NCI-H2107 treated with DMSO at 0.1 percent for 48 hours (cell line): Measurements from ENCODE around the gene PSMD13.
"Not testable (repeated sequence)": the region's sequence is repeated elsewhere in the genome, so short reads cannot be mapped to it uniquely, and the experiment has no call there.

Source experiments
- DNase-seq: peaks from one replicate; lab custom pipeline; 2025; ENCODE audit not compliant: unreplicated experiment; lab: John Stamatoyannopoulos, UW

PSMD13 gene

DNA sequence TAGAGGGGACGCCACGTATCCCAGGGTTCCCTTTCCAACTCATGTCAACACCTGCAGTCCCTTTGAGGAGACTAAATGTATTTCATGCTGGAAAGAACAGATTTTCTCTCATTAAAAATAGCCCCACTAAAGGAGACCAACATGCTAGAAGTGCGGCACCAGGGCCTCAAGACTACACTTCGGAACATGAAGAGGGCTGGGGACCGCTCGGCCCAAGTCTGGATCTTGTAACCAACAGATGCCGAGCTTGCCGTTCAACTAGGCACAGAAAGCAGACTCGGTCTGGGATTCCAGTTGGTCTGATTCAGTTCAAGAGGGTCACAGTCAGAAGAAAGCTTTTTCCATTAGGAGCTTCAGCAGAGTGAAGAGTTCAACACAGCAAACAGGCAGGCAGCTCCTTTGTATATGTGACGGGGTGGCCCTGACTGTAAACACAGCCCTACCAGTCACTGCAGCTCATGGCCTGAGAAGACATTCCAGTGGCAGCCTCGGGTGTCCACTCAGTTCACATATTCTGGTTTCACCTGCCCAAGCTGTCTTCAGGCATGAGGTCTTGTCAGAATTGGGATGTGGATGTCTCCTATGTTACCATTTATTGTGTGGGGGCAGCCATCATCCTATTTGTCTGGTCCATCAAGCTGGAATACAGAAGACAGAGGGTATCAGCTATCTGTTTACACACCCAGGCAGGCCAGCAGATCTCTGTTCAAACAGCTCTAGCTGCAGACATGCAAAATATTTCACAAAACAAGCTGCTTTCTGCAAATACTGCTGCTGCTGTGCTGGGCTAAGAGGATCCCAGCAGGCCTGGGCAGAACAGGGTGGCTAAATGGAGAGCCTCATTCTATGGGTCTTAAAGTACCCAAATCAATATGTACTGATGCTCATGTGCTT, 20.4 kb upstream of the PSMD13 start:
- no peak for DNase-seq

DNA sequence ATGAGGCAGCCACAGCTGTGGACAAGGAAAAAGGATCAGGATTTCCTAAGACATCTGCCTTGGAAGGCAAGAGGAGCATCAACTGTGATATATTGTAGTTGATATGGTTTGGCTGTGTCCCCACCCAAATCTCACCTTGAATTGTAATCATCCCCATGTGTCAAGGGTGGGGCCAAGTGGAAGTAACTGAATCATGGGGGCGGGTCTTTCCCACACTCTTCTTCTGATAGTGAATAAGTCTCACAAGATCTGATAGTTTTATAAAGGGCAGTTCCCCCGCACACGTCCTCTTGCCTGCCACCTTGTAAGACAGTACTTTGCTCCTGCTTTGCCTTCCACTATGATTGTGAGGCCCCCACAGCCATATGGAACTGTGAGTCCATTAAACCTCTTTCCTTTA, 19.1 kb upstream of the PSMD13 start:
- no peak for DNase-seq

DNA sequence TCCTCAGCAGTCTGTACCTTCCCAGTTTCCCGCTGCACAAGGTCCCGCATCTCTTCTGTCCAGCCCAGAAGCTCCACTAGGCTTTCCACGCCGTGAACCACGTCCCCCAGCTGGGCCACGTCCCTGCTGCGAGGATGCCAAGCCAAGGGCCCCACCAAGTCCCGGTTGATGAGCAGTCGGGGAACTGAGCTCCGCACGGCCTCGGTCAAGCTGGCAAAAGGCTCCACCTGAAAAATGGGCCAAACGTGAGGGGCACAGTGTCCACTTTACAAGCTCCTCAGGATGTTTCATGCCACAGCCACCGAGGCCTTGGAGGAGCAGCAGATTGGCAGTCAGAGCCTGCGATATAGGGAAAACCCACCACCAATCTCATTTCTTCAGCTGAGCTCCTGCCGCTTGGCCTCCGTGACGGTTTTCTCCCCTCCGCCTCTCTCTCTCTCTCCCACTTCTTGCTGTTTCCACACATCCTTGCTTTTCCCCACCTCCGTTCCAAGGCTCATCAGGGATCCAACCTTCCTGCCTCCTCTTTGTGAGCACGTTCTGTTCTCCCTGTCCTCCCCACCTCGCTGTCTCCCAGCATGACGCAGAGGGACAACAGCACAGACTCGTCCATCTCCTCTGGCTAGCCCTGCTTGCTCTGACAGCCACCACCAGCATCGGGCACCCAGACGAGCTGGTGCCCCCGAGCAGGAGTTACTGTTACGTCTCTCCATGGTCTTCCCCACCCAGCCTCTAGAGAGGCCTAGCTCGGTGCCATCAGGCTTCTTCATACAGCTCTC, 17.8 kb upstream of the PSMD13 start:
- DNase-seq: no peak

DNA sequence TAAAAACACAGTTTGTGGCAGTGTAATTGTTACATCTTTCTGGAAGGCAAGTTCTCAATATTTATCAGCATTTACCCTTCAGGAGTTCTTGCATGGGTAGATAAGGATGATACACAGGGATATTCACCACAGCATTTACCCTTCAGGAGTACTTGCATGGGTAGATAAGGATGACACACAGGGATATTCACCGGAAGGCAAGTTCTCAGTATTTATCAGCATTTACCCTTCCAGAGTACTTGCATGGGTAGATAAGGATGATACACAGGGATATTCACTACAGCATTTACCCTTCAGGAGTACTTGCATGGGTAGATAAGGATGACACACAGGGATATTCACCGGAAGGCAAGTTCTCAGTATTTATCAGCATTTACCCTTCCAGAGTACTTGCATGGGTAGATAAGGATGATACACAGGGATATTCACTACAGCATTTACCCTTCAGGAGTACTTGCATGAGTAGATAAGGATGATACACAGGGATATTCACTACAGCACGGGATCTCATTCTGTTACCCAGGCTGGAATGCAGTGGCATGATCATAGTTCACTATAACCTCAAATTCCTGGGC, 16.0 kb upstream of the PSMD13 start:
- DNase-seq: not testable (repeated sequence)

DNA sequence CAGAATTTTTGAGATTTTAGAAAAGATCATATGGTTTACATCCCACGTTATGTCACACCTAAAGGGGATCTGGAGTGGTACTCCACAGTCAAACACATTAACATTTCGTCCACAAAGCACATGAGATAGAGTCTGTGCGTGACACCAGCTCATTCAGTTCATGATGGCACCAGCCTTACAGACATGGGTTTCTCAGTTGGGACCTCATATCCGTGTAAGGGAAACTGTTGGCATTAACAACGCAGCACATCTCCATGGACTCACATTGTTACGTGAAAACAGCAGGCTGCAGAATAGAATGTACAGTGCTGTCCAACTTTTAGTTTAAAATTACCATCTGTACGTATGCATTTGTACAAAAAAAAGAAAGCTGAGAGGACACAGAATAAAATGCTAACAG, 15.2 kb upstream of the PSMD13 start:
- DNase-seq: no peak

DNA sequence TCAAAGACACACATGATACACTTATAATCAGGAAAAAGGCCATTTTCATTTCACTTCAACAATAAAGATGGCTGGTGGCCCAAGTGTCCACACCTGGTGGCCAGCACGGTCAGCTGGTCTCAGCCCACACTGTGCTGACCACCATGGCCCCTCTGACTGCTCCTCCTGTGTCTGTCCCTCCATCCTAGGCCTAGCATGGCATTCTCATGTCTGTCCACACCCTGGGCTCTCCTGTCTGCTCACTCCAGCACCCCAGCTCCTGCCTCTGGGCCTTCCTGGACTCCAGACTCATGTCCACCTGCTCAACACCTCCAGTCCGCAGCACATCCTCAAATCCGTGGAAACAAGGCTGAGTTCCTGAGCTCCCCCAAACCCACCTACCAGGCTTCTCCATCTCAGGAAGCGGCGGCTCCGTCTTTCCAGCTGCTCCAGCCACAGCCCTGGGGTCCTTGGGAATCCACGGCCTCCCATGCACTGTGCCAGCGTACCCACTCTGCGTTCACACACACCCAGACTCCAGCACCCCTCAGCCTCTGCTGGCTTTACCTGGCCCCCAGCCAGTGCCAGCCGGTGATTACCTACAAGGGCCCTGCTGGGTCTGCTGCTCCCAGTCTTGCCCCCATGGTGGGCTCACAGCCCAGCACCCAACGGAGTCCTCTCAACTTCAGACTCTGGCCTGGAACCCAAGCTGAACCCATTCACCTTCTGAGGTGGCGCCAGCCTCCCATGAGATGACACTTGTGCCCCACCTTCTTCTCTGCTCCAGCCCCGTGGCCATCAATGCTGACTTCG, 14.6 kb upstream of the PSMD13 start:
- no peak for DNase-seq

DNA sequence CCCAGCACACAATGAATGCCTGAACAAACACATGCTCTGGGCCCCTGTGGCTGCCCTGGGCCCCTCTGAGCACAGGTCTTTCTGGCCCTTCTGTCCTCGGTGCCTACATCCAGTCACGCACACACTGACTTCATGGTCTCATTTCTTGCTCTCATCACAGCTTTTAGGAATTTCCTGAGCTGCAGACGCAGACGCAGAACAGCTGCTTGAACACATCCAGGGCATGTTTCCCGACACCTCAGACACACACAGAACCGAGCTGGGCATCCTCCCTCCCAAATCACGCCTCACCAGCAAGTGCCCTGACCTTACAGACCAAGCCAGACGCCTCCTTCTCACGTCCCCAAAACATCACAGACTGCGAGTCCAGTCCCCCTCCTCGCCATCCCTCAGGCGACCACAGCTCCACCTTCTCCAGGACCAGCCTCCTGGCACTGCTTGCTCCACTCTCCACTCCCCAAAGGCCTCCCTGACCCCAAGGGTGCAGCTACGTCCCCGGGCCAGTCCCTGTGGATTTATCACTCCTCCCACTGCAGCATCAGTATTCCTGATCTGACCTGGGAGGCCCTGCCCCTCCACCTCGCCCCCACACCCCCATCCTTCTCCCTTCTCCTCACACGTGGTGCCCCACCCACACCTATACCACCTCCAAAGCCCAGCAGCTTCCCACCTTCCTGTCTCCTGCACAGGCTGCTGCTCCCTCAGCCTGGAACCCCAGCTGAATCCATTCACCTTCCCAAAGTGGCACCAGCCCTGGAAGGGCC, 13.6 kb upstream of the PSMD13 start:
- no peak for DNase-seq

DNA sequence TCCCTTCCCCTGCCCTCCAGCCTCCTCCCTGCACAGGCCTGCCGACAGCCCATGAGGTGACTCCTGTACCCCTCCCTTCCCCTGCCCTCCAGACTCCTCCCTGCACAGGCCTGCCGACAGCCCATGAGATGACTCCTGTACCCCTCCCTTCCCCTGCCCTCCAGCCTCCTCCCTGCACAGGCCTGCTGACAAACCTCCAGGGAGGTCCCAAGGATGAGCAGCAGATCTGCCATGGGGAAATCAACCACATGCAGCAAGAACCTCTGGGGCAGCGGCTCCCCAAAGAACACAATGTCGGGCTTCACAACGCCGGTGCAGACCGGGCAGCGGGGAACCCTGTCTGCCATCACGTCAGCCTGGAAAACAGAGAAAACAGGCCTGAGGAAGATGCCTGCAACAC, 12.9 kb upstream of the PSMD13 start:
- DNase-seq: no peak

DNA sequence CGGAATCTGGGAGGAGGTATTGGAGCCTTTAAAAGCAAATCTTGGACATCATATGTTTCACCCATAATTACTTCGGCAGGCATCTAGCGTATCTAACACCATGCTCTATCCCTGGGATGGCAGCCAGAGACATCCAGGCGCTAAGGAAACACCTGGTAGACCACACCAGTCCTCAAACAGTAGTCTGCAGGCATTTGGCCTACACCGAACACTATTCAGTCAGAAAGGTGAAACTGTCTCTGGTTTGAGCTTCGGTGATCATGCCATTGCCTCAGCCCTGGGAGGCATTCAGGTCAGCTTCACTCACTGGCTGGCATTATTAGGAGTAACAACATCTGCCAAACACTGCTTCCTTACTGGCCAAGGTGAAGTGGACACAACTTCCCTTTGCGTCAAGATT, 12.4 kb upstream of the PSMD13 start:
- no peak for DNase-seq

DNA sequence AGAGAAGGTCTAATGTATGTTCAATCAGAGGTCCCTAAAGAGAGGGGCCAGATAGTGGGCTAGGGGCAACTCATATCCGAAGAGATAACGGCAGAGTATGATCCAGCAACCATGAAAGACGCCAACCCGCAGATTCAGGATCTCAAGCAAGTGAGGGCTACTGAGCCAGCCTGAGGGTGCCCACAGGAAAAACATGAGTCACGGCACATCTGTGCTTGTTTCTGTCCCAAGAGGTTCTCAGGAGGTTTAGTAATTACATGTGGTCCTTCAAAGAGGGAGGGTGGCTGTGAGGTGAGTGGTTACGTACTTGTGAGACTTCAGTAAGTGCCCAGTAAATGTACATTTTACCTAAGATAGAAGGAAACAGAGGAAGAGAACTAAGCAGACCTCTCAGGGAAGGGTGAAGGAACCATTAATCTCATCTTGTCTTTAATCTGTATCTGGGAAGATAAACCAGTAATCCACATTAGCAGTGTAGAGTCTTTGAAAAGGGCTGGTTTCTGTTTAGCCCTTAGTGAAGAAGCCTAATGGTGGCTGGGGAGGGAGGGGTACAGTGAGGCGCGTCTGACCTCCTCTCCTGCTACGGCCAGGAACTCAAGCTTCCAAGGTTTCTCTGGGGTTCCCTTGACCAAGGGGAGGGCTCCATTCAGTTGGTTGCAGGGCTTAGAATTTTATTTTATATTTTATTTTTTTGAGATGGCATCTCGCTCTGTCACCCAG, 10.9 kb upstream of the PSMD13 start:
- DNase-seq: no peak

DNA sequence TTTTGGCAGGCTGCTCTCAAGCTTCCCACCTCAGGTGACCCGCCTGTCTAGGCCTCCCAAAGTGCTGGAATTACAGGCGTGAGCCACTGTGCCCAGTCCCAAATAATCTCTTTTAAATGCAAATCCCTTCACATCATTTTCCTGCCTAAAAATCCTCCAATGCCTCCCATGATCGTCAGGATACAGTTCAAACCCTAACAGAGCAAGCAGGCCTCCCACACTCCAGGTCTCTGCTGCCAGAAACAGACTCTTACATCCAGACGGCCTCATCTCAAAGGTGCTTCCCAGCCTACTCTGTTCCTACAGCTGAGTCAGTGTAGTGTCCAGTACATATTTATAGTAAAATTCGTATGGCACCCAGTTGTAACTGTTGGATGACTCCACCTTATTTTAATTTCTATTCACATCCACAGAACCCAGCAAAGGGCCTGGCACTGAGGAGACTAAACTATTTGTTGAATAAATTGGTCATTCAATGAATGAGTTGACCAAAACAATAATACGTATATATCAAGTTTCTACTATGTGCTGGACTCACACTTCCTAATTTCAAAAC, 8.9 kb upstream of the PSMD13 start:
- no peak for DNase-seq

DNA sequence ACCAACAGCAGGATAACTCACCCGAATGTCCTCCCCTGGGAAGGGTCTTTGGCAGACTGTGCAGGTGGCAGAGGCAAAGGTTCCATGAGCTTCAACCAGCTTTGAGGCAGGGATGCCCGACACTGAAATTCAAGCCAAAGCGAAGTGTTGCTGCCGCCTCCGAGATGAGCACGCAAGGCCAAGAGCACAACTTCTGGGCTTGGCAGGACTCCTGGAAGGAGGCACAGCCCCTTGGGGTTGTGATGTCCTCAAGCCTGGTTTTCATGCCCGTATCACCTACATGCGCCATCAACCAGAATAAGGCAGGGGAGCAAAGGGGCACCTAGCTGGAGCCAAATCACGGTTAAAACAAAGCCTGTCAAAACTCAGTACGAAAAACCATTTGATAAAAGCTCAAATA, 6.3 kb upstream of the PSMD13 start:
- DNase-seq: no peak

DNA sequence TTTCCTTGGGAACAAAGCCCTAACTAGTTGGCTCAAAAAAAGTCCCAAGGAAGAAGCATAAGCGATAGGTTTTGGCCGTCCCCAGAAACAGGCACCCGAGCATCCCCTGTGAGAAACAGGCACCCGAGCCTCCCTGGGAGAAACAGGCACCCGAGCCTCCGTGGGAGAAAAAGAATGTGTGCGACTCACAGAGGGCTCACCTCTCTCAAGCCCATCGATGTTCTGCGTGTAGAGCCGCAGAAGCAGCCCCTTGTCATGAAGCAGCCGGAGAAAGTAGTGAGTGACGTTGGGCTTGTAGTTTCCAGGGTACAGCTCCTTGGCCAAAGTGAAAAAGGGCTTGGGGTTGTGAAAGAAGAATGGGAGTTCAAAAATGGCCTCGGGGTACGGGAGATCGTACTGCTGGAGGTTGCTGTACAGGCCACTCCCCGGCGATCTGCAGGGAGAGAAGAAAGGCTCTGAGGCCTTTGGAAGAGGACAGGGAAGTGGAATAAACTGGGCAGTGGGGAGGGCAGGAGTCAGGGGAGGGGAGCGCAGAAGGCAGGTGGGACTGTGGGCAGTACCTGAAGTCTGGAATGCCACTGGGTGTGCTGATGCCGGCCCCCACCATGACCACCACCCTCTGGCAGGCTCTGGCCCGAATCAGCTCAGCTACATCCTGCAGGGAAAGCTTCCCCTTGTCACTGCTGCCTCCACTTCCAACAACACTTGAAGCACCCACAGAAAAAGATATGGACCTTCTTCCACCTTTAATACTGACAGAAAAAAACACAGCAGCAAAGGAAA, 3.8 kb upstream of the PSMD13 start:
- DNase-seq: no peak

DNA sequence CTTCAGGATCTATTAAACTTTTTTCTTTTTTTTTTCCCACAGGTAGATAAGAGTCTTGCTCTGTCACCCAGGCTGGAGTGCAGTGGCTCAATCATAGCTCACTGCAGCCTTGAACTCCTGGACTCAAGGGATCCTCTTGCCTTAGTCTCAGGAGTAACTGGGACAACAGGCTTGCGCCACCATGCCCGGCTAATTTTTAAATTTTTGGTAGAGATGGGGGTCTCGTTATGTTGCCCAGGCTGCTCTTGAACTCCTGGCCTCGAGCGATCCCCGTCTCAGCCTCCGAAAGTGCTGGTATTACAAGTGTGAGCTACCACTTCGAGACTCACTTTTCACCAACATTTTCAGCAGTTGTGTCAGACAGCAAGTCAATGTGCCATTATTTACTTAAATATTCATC, 1.6 kb upstream of the PSMD13 start:
- DNase-seq: no peak

DNA sequence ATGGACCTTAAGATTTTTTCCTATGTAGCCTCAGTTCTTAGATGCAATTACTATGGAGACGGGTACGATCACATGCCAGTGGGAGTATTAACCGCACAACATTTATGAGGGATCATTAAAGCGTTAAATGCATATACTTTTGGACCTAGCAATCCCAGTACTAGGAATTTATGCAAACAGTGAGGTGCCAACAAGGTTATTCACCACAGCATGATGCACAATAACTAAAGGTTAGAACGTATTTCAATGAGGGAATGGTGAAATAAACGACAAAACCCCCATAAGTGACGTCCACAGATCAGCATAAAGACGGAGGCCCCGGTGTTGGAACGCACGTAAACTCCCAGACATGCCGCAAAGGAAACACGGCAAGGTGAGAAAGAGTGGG, 1.2 kb upstream of the PSMD13 start:
- DNase-seq: no peak

DNA sequence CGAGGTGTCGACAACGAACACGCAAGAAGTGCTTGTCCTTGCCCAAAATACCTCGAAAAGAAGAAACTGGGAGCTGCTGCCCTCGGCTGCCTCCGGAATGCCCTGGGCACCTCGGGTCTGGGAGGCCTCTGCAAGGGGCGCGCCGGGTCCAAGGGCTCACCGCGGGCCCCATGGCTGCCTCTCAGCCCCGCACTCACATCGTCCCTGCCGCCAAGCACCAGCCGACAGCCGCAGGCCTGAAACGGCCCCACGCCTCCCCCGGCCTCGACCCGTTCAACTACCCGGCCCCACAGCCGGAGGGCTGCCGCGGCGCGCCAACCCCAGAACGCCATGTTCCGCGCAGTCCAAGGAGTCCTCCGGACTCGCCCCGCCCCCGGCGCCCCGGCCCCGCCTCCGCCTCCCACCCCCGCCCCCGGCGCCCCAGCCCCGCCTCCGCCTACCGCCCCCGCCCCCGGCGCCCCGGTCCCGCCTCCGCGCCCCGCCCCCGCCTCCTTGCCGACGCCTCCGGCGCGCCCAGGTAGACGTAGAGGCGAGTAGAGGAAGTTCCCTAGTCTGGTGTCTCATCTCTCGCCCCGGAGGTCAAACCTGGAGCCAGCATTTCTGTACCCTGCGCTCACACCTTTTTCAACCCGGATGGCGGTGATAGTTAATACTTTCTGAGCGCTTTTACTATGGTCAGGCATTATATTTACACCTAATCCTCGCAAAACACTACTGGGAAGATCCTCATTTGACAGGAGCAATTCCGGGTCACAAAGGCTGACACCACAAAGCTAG, 591 bp upstream of the PSMD13 start, which contains the start of gene SIRT3:
TSS of gene SIRT3 (minus strand) at position 346 of the 777 bp plus-strand sequence. CDS start at position 332, 14 bp downstream.
- peak; percentile 59 for DNase-seq

DNA sequence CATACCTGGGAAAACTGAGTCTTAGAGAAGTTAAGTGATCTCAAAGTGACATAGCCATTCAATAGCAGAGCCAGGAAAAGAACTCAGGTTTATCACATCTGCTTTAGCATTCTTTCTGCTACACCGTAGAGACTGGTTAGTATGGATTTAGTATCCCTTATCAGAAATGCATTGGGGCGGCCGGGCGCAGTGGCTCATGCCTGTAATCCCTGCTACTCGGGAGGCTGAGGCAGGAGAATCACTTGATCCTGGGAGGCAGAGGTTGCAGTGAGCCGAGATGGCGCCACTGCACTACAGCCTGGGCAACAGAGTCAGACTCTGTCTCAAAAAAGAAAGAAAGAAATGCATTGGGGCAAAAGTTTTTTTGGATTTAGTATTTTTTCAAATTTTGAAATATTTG, 1.6 kb downstream of the PSMD13 start:
- DNase-seq: not testable (repeated sequence)

DNA sequence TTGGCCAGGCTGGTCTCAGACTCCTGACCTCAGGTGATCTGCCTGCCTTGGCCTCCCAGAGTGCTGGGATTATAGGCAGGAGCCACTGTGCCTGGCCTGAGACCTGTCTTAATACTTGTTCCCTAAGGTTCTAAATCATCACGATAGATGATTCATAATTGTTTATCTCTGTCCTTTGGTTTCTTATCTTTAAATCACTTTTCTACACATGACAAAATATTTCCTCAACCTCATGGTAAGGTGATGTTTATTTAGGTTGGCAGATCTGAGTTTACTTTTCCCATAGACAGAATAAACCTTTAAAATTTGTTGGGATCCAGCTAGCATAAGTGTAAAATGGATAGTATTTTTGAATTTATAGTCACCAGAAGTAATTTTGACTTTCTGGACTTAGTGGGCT, 3.5 kb downstream of the PSMD13 start:
- DNase-seq: no peak
